Liver (tissue), 9 donors: ENCODE data around the gene DHX40. TPM values are rescaled to one million over a fixed set of nuclear protein-coding genes. Genes with fewer than 3 reads are reported as not detected.

Source experiments
- DNase-seq: peaks from one replicate; pipeline ENCODE4 v3.0.0-alpha.2; 2017; ENCODE audit warnings: low spot score
- H3K27ac ChIP-seq, 2 donors: one replicate each; pipeline ENCODE4 v1.7.0; 2013; ENCODE audit warnings: inconsistent platforms in 2 of 2, low read length in 2 of 2, control low read depth in 1 of 2, low read depth in 1 of 2, mild to moderate bottlenecking in 1 of 2
- H3K27me3 ChIP-seq, 4 donors: one replicate each; pipeline versions ENCODE4 v1.6.1 to v1.7.0; 2013; ENCODE audit warnings: low read length in 3 of 4, inconsistent platforms in 1 of 4, mild to moderate bottlenecking in 1 of 4, moderate library complexity in 1 of 4; ENCODE audit not compliant: control insufficient read depth in 4 of 4, insufficient read depth in 4 of 4
- H3K36me3 ChIP-seq, 4 donors: one replicate each; pipeline versions ENCODE4 v1.6.1 to v1.7.0; 2013; ENCODE audit warnings: low read length in 3 of 4, mild to moderate bottlenecking in 3 of 4, low read depth in 1 of 4, moderate library complexity in 1 of 4; ENCODE audit not compliant: control insufficient read depth in 4 of 4, insufficient read depth in 3 of 4
- H3K4me1 ChIP-seq, 4 donors: one replicate each; pipeline versions ENCODE4 v1.6.1 to v1.7.0; 2013; ENCODE audit warnings: low read length in 3 of 4, mild to moderate bottlenecking in 3 of 4, moderate library complexity in 1 of 4; ENCODE audit not compliant: control insufficient read depth in 4 of 4, insufficient read depth in 4 of 4
- H3K4me3 ChIP-seq, 3 donors: one replicate each; pipeline versions ENCODE4 v1.6.1 to v1.7.0; 2013; ENCODE audit warnings: low read length in 3 of 3, control low read depth in 1 of 3, low read depth in 1 of 3, mild to moderate bottlenecking in 1 of 3
- H3K9ac ChIP-seq, 2 donors: one replicate each; pipeline ENCODE4 v1.7.0; 2013; ENCODE audit warnings: low read length in 2 of 2, mild to moderate bottlenecking in 2 of 2, moderate library complexity in 2 of 2, control low read depth in 1 of 2, low read depth in 1 of 2
- H3K9me3 ChIP-seq, 4 donors: one replicate each; pipeline versions ENCODE4 v1.6.1 to v1.7.0; 2013; ENCODE audit warnings: low read length in 3 of 4; ENCODE audit not compliant: control insufficient read depth in 4 of 4
- ATF3 ChIP-seq: IDR thresholded peaks from 2 replicates; pipeline ENCODE4 v1.6.1; 2016; ENCODE audit warnings: antibody characterized with exemption
- CTCF ChIP-seq: fragments of 150-350 bp; IDR thresholded peaks from 2 replicates; pipeline ENCODE4 v1.5.1; 2017; ENCODE audit warnings: improper control_type of control experiment, low read depth, low read length; ENCODE audit not compliant: missing input control
- EGR1 ChIP-seq, 2 donors: IDR thresholded peaks; 2 replicates each; pipeline ENCODE4 v1.6.1; 2016 to 2018; ENCODE audit warnings: antibody characterized with exemption in 2 of 2, low read depth in 2 of 2
- FOXA1 ChIP-seq: IDR thresholded peaks from 2 replicates; pipeline ENCODE4 v1.6.1; 2016; ENCODE audit warnings: antibody characterized with exemption
- FOXA2 ChIP-seq: IDR thresholded peaks from 2 replicates; pipeline ENCODE4 v1.6.1; 2016; ENCODE audit warnings: antibody characterized with exemption
- GABPA ChIP-seq, 2 donors: IDR thresholded peaks in 1 of 2; conservative IDR thresholded peaks in 1 of 2; 2 replicates each; pipeline ENCODE4 v1.6.1; 2016; ENCODE audit warnings: antibody characterized with exemption in 2 of 2, mild to moderate bottlenecking in 1 of 2, moderate library complexity in 1 of 2
- HNF4A ChIP-seq, 2 donors: conservative IDR thresholded peaks; 2 replicates each; pipeline ENCODE4 v1.6.1; 2016; ENCODE audit warnings: antibody characterized with exemption in 2 of 2, mild to moderate bottlenecking in 2 of 2
- HNF4G ChIP-seq: IDR thresholded peaks from 2 replicates; pipeline ENCODE4 v1.6.1; 2016; ENCODE audit warnings: antibody characterized with exemption
- JUND ChIP-seq, 2 donors: IDR thresholded peaks; 2 replicates each; pipeline ENCODE4 v1.6.1; 2016; ENCODE audit warnings: antibody characterized with exemption in 2 of 2
- NR2F2 ChIP-seq: IDR thresholded peaks from 2 replicates; pipeline ENCODE4 v1.6.1; 2016; ENCODE audit warnings: antibody characterized with exemption
- RAD21 ChIP-seq, 2 donors: IDR thresholded peaks; 2 replicates each; pipeline ENCODE4 v1.6.1; 2016; ENCODE audit warnings: antibody characterized with exemption in 2 of 2, mild to moderate bottlenecking in 2 of 2
- REST ChIP-seq: IDR thresholded peaks from 2 replicates; pipeline ENCODE4 v1.6.1; 2016; ENCODE audit warnings: antibody characterized with exemption, mild to moderate bottlenecking
- RXRA ChIP-seq, 2 donors: IDR thresholded peaks; 2 replicates each; pipeline ENCODE4 v1.6.1; 2017 to 2018; ENCODE audit warnings: antibody characterized with exemption in 2 of 2, mild to moderate bottlenecking in 1 of 2
- SP1 ChIP-seq: IDR thresholded peaks from 2 replicates; pipeline ENCODE4 v1.6.1; 2018; ENCODE audit warnings: antibody characterized with exemption, mild to moderate bottlenecking
- TAF1 ChIP-seq: conservative IDR thresholded peaks from 2 replicates; pipeline ENCODE4 v1.6.1; 2016; ENCODE audit warnings: antibody characterized with exemption, mild to moderate bottlenecking
- YY1 ChIP-seq: IDR thresholded peaks from 2 replicates; pipeline ENCODE4 v1.6.1; 2016; ENCODE audit warnings: antibody characterized with exemption, mild to moderate bottlenecking
- ZBTB33 ChIP-seq: IDR thresholded peaks from 2 replicates; pipeline ENCODE4 v1.6.1; 2016; ENCODE audit warnings: antibody characterized with exemption
- WGBS: extraction: QIAGEN DNeasy Blood & Tissue Kit; methylation state at CpG from one replicate; pipeline ENCODE4 v1.1.7; 2013; 5-methylcytosine and 5-hydroxymethylcytosine counted together
- polyA plus RNA-seq, 2 donors: library from polyadenylated mRNA; stranded (reverse) in 1 of 2; unstranded in 1 of 2; fragments of 200-250 nt in 1 of 2; fragments of >200 nt in 1 of 2; fragmentation: Nextera tagmentation in 1 of 2; extraction: Ambion mirVana in 1 of 2; gene quantifications; one replicate each; pipeline versions ENCODE4 v1.2.1 to v1.2.3, GENCODE V29; 2013 to 2015
- total RNA-seq, 2 donors: library from RNA; depleted of rRNA; stranded (reverse); fragments of >200 nt; gene quantifications; one replicate each; pipeline ENCODE4 v1.2.3, GENCODE V29; 2014
- TF ChIP-seq, protein P1 (sequence below): IDR thresholded peaks from 2 replicates; pipeline ENCODE4 v1.6.1; 2016; ENCODE audit warnings: antibody characterized with exemption
- donor health status: healthy.
- donor health status: healthy.
- donor health status: healthy.
- donor health status: healthy.
- donor health status: healthy.

The DHX40 gene
- total and polyA plus RNA-seq, 4 donors, result 3.8 to 20.7 (median 11.2) TPM

DNA sequence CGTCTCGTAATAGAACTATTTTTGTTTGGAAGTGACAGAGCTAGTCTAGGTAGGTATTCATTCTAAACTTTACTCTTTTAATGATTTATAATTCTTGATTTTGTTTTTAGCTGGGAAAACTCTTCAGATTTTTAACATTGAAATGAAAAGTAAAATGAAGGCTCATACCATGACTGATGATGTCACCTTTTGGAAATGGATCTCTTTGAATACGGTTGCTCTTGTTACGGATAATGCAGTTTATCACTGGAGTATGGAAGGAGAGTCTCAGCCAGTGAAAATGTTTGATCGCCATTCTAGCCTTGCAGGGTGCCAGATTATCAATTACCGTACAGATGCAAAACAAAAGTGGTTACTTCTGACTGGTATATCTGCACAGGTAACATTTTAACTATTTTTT lies 81.9 kb downstream of the DHX40 start:
- no peak for TF ChIP-seq HNF4G
- no peak for TF ChIP-seq EGR1 (IDR thresholded peaks at IDR 0.05; ENCODE audit: low read depth in 2 of 2)
- TF ChIP-seq, protein P1, sequence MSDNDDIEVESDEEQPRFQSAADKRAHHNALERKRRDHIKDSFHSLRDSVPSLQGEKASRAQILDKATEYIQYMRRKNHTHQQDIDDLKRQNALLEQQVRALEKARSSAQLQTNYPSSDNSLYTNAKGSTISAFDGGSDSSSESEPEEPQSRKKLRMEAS, result no peak
- TF ChIP-seq ZBTB33, result no peak
- TF ChIP-seq FOXA1, result no peak
- TF ChIP-seq REST, result no peak
- no peak for TF ChIP-seq ATF3
- no peak for TF ChIP-seq CTCF
- TF ChIP-seq NR2F2, result no peak
- TF ChIP-seq JUND (IDR thresholded peaks at IDR 0.05), result no peak
- TF ChIP-seq YY1, result no peak
- no peak for TF ChIP-seq HNF4A (conservative IDR thresholded peaks at IDR 0.05)
- TF ChIP-seq FOXA2, result no peak
- TF ChIP-seq RAD21 (IDR thresholded peaks at IDR 0.05), result no peak
- no peak for TF ChIP-seq GABPA (IDR thresholded peaks at IDR 0.05 in 1 of 2, conservative IDR thresholded peaks at IDR 0.05 in 1 of 2)
- no peak for TF ChIP-seq RXRA (IDR thresholded peaks at IDR 0.05)
- no peak for TF ChIP-seq TAF1
- TF ChIP-seq SP1, result no peak
- DNase-seq, result no peak
- H3K9ac ChIP-seq, result no peak overlapping the region
- H3K9me3 ChIP-seq, result no peaks in the 10 kb centered on the region
- H3K4me3 ChIP-seq, result no peak overlapping the region
- no peaks in the 10 kb centered on the region for H3K27me3 ChIP-seq
- peaks cover 7 to 50% (median 43%) of the 10 kb centered on the region in 4 donors for H3K36me3 ChIP-seq
- 94% methylated on average over 6 of the region's 6 CpGs for WGBS
- peaks cover 0 to 5% (median under 1%) of the 10 kb centered on the region in 4 donors for H3K4me1 ChIP-seq
- no peak overlapping the region for H3K27ac ChIP-seq
